Epithelial cell of proximal tubule (primary cell): ENCODE measurements around the gene NXPH3. TPM values are rescaled to one million over a fixed set of nuclear protein-coding genes. Genes with fewer than 3 reads are reported as not detected.

ENCODE experiments used
- DNase-seq: peaks from one replicate; pipeline ENCODE4 v3.0.0-alpha.2; 2011; ENCODE audit warnings: low read depth
- H3K4me3 ChIP-seq: 2 replicates; pipeline ENCODE4 v1.5.1; 2011; ENCODE audit warnings: low read depth, mild to moderate bottlenecking, low read length
- total RNA-seq: library from RNA; depleted of rRNA; stranded (reverse); fragments of >200 nt; gene quantifications from 2 replicates; pipeline ENCODE4 v1.2.3, GENCODE V29; 2015
- TF ChIP-seq, protein P1 (sequence below): conservative IDR thresholded peaks from 2 replicates; pipeline ENCODE4 v1.5.1; 2012; ENCODE audit warnings: low read depth, mild to moderate bottlenecking, low read length

The NXPH3 gene
- total RNA-seq, 1 donor from 2014 or later = 0.69 TPM

DNA sequence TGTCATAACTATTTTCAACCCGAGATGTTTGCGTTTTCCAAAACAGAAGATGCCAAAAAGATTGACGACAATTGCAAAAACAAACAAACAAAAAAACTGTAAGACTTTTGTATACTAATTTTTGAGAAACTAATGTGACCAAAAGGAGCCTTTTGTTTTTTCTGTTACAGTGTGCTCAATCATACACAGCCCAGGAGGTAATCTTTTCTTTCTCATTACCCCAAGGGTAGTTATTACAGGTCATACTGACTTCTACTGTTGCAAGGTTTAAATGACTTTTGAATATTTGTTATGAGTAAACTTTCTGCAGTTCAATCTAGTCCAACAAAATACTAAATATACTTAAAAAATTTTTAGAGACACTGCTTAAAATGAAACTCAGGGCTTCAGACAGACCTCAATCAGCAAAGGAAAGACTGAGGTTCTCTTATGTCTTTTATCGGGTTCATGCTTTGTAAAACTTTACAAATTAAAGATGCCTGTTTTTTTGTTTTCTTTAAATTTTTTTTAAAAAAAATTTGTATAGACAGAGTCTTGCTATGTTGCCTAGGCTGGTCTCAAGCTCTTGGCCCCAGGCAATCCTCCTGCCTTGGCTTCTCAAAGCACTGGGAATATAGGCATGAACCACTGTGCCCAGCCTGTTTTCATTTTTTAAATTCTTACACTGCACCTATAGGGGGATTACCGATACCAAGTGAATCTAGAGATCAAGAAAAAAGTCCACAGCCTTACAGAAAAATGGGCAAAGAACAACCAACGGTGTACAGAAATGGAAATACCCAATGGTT, 54.6 kb downstream of the NXPH3 start:
- TF ChIP-seq, protein P1, sequence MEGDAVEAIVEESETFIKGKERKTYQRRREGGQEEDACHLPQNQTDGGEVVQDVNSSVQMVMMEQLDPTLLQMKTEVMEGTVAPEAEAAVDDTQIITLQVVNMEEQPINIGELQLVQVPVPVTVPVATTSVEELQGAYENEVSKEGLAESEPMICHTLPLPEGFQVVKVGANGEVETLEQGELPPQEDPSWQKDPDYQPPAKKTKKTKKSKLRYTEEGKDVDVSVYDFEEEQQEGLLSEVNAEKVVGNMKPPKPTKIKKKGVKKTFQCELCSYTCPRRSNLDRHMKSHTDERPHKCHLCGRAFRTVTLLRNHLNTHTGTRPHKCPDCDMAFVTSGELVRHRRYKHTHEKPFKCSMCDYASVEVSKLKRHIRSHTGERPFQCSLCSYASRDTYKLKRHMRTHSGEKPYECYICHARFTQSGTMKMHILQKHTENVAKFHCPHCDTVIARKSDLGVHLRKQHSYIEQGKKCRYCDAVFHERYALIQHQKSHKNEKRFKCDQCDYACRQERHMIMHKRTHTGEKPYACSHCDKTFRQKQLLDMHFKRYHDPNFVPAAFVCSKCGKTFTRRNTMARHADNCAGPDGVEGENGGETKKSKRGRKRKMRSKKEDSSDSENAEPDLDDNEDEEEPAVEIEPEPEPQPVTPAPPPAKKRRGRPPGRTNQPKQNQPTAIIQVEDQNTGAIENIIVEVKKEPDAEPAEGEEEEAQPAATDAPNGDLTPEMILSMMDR = no peak
- H3K4me3 ChIP-seq = no peak overlapping the region
- DNase-seq = no peak

DNA sequence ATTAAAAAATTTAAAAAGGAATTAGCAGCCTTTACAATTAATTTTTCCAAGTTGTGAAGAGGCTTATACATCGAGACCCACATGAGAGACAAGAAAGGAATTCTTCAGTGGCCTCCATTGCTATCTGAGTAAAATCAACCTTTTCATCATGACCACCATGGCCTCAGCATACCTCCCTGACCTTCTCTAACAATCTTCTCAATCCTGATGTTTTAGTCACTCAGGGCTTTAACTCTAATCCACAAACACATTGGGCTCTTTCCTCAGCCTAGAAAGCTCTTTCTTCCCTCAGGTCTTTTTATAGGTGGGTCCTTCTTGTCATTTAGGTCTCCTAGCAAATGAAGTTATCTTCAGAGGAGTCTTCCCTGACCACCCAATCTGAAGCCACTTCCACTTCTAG, 55.8 kb downstream of the NXPH3 start:
- H3K4me3 ChIP-seq = no peak overlapping the region
- no peak for DNase-seq
- TF ChIP-seq, protein P1 = no peak

Other genes starting within 250 kb of the NXPH3 start
- gene ZNF652, start 213.6 kb upstream of the NXPH3 start, total RNA-seq = 10.9 and 12.8 TPM in 2 replicates
- 166 and 263 TPM in 2 replicates for gene PHB1, start 161.0 kb upstream of the NXPH3 start, total RNA-seq
- 0.29 TPM in 1 of 2 replicates, not detected in the other for gene NGFR, start 80.6 kb upstream of the NXPH3 start, total RNA-seq
- gene SPOP, start 102.2 kb downstream of the NXPH3 start, total RNA-seq = 23.3 and 26.2 TPM in 2 replicates
- 60.0 and 72.0 TPM in 2 replicates for gene SLC35B1, start 132.1 kb downstream of the NXPH3 start, total RNA-seq
- 3.8 and 4.7 TPM in 2 replicates for gene FAM117A, start 188.3 kb downstream of the NXPH3 start, total RNA-seq
- gene KAT7, start 212.8 kb downstream of the NXPH3 start, total RNA-seq = 20.4 and 20.9 TPM in 2 replicates